Right forelimb (tissue), 1 donor: Measurements from ENCODE around the gene RASGRF1.
"Not testable (repeated sequence)": the region's sequence is repeated elsewhere in the genome, so short reads cannot be mapped to it uniquely, and the experiment has no call there.

Source experiments
- DNase-seq: peaks from one replicate; pipeline ENCODE4 v3.0.0-alpha.2; 2018

Gene RASGRF1

GRCh38 chr15:79035111-79035601 is 55.4 kb downstream of the RASGRF1 start:
- no peak for DNase-seq

- no peak for DNase-seq
Measured at GRCh38 chr15:79034284-79034683, 56.3 kb downstream of the RASGRF1 start.

GRCh38 chr15:79032656-79033055 is 57.9 kb downstream of the RASGRF1 start:
- no peak for DNase-seq

DNA sequence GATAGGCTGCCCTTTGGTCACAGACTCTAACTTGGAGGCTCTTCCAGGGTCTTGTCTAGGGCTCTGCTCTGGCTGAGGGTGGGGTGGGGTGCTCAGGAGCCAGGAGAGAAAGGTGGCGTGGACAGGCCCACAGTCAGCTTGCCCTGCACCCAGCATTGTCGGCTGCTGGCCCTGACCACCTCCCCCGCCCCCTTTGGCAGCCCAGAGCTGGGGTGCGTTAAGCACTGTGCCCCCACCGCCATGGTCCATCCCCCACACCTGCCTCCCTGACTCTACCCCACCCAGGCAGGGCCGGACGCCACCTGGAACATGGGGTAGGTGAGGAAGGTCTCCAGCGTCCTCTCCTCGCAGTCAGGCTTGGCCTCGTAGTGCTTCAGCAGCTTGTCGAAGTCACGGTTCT is 58.8 kb downstream of the RASGRF1 start:
- no peak for DNase-seq

- no peak for DNase-seq
Measured at GRCh38 chr15:79031201-79031600, 59.4 kb downstream of the RASGRF1 start.

- no peak for DNase-seq
Measured at GRCh38 chr15:79030470-79030869, 60.1 kb downstream of the RASGRF1 start.

GRCh38 chr15:79028411-79028964 is 62.1 kb downstream of the RASGRF1 start:
- peak; percentile 56 for DNase-seq

DNA sequence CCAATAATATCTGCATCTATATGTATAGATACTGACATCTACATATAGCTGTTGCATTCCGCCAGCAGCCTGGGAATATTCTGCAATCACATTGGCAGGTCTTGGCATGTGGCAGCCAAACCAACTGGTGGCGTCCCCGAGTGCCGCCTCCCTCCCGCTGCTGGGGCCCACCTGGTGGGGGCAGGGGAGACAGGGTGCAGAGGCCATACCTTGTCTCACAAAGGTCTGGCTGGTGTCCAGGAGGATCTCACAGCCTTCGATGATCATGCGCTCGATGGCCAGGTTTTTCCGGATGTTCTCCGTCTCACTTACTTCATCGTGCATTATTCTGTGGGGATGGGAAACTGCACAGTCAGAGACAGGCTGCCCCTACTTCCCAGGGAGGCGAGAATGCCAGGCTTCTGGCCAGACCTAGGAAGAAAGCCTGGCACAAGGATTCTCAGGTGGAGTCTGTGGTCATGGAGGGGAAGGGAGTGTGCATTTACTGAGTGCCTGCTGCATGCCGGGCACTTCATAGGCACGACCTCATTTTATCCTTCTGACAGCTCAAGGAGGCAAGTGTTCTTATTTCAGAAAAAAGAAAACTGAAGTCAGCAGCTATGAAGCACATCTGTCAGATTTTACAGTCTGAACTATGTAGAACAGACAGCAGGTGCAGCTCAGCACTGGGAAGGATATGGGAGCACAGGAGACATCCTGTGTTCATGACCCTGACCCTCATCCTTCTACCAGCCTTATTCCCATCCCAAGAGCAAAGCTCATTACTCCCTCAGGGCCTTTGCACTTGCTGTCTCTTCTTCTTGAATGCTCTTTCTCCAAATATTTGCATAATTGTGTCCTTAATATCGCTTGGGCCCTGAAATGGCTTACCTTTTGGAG is 62.8 kb downstream of the RASGRF1 start:
- no peak for DNase-seq

DNA sequence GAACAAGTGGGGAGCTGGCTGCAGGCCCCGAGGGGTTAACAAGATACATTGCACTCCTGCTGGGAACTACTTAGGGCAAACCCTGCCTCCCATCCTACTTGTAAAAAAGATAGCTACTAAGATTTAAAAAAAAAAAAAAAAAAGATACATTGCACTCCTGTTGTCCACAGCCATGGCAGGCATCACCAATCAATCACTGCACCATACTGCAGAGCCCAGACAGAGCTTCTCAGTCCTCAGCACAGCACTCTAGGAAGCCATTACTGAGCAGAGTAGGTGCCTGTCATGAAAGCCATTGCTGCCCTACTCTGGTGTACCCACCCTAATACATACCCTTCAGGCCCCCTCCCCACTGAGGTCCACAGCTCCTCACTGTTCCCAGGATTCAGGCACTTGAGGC is 64.8 kb downstream of the RASGRF1 start:
- no peak for DNase-seq

- DNase-seq: no peak
Measured at GRCh38 chr15:79025201-79025600, 65.4 kb downstream of the RASGRF1 start.

GRCh38 chr15:79024493-79024892 is 66.1 kb downstream of the RASGRF1 start:
- not testable (repeated sequence) for DNase-seq

- no peak for DNase-seq
Measured at GRCh38 chr15:79023918-79024317, 66.7 kb downstream of the RASGRF1 start.

- DNase-seq: no peak
Measured at GRCh38 chr15:79023546-79023890, 67.1 kb downstream of the RASGRF1 start.

- no peak for DNase-seq
Measured at GRCh38 chr15:79018960-79019359, 71.6 kb downstream of the RASGRF1 start.

DNA sequence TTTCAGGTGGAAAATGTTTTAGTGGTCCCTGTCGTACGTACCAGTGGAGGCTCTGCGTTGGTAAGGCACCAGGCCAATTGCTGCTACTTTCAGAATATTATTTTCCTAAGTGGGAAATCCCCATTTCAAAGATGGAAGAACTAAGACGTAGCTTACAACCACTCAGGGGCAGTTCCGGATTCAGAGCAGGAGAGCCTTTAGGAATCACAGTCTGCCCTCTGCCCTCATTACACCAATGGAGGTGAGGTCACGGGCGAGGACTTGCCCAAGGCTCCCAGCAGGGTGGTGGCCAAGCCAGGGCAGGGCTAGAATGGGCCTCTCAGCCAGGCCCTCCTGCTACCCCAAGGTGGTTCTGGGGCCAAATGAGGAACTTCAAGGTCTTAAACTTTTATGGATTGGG is 72.6 kb downstream of the RASGRF1 start:
- DNase-seq: no peak

GRCh38 chr15:79016527-79017170 is 73.9 kb downstream of the RASGRF1 start:
- no peak for DNase-seq

DNA sequence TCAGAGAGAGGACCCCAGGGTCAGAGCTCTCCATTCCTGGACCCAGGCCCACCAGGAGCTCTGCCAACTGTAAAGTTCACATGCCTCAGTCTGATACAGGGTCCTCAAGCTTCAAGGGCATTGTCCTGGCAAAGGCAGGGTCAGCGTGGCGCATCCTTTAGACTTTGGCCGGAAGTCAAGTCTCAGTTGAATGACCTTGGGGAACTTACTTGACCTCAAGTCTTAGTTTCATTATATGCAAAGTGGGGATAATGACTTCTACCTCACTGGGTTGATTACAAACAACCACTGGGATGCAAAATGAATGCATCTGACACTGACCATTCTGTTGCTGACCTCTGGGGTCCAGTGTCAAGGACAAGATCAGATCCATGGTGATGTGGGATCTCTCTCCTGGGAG is 75.2 kb downstream of the RASGRF1 start:
- no peak for DNase-seq

DNA sequence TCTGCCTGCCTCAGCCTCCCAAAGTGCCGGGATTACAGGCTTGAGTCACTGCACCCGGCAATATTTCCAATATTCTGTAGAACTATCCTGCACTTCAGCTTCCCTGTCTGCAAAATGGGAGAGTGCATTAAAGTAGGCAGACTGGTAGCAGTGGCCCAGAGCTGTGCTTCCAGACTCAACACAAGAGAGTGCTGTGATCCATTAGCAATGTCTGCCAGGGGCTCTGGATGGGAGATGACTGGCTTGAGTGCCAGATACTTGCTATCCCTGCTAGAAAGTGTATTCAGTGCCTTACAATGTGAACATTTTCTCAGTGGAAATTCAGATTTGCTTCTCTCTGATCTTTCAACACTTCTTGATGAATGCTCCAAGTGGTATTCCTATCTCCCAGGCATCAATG is 80.3 kb downstream of the RASGRF1 start:
- no peak for DNase-seq

DNA sequence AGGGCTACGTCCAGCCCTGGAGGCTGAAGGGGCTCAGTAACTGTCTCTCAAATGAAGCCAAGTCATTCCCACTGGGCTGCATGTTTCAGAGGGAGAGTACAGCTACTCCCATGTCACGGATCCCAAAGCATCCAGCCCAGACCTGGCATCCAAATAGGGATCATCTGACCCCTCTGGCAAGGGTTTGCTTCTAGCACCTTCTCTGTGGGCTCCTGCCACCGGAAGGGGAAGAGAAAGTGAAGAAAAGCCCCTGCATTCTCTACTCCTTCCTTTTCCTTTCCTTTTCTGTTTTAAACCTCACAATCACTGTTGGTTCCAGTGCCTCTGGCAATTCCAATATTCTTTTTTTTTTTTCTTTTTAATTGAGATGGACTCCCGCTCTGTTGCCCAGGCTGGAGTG is 81.2 kb downstream of the RASGRF1 start:
- DNase-seq: no peak

DNA sequence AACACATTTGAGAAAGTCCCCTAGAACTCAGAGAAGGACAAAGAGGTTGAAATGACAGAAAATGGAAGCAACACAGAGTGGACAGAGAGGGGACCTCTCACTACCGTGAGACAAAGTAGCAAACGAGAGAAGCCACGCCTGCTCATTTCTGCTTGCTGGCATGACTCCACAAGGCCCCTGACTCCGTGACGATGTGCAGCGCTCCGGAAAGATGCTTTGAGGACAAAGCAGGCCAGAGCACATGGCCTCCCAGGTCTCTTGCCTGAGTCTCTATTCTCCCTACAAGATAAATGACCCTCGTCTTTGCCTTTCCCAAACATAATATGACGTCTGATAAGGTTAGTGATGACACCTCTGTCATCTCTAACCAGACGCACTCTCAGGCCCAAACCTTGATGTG is 81.9 kb downstream of the RASGRF1 start:
- no peak for DNase-seq

DNA sequence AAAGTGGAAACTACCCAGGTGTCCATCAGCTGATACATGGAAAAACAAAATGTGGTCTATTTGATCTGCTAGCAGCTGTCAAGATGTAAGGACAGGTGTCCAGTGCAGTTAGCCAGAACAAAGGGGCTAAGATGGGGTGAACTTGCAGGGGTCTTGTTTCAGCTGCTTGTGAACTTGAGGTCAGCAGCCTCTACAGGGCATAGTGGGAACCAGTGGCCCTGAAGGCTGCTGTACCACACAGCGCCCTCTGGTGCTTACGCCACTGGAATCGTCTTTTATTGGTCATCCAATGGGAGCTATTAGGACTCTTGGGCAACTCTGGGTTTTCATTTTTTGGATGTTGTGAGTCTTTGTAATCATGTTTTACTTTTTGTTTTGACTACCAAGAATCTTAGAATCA is 83.5 kb downstream of the RASGRF1 start:
- DNase-seq: peak; percentile 60

- DNase-seq: no peak
Measured at GRCh38 chr15:79006071-79006470, 84.5 kb downstream of the RASGRF1 start.

GRCh38 chr15:79004336-79004735 is 86.2 kb downstream of the RASGRF1 start:
- DNase-seq: no peak

DNA sequence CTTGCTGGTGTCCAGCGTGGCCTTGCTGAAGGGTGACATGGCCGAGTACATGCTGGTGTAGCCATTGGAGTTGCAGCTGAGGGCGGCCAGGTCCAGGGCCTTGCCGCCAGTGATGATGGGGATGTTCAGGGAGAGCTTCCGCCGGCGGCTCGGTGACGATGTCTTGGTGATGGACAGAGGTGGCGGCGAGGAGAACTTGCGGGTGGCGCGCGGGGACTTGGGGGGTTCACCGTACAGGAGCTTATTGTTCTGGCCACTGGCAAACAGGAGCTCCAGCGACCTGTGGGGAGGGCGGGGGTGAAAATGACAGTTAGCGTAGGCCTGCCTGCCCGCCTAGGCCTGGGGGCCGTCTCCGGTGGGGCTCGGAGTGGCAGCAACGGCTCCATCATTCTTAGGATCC is 86.7 kb downstream of the RASGRF1 start:
- no peak for DNase-seq
